HL-60 (cell line): Measurements from ENCODE around the gene MECR.

Experiments used
- CTCF ChIP-seq: IDR thresholded peaks from one replicate; pipeline ENCODE4 v1.5.1; 2011; ENCODE audit warnings: low read length, control low read depth, inconsistent platforms; ENCODE audit not compliant: insufficient read depth
- GABPA ChIP-seq: IDR thresholded peaks from 2 replicates; pipeline ENCODE4 v1.6.1; 2012; ENCODE audit warnings: low read depth

DNA sequence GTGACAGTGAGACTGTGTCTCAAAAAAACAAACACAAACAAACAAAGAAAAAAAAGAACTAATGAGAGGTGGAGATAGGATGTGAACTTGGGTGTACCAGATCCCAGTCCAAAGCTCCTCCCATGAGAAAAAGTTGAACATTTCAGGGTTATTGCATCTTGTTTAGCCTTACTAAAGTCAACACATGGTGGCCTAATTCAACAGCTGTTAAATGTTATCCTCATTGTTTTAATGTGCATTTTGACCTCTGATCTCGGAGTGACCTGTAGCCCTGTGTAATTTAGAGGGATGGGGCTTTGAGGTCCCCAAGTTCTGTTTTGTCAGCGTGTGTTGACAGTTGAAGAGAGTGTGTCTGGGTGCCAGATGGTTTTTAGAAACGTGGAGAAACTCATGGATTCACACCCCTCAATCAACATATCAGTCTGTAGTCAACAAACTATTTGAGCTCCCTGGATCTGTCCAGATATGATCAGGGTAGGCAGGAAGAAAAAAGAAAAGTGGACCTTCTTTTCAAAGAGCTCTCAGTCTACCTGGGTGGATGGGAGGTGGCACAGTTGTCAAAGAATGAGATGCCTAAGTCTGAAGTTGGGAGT lies 40.3 kb upstream of the MECR start:
- no peak for TF ChIP-seq CTCF
- no peak for TF ChIP-seq GABPA
